GM19239 (cell line): ENCODE results near the gene MTSS2.

Source experiments
- DNase-seq: peaks from one replicate; pipeline ENCODE4 v3.0.0; 2011; ENCODE audit warnings: low spot score; ENCODE audit not compliant: insufficient read length
- FAIRE-seq: peaks from 2 replicates; lab custom pipeline; 2011; peaks lifted over from hg19 to GRCh38; lab: Jason Lieb, UNC

MTSS2 gene, protein sequence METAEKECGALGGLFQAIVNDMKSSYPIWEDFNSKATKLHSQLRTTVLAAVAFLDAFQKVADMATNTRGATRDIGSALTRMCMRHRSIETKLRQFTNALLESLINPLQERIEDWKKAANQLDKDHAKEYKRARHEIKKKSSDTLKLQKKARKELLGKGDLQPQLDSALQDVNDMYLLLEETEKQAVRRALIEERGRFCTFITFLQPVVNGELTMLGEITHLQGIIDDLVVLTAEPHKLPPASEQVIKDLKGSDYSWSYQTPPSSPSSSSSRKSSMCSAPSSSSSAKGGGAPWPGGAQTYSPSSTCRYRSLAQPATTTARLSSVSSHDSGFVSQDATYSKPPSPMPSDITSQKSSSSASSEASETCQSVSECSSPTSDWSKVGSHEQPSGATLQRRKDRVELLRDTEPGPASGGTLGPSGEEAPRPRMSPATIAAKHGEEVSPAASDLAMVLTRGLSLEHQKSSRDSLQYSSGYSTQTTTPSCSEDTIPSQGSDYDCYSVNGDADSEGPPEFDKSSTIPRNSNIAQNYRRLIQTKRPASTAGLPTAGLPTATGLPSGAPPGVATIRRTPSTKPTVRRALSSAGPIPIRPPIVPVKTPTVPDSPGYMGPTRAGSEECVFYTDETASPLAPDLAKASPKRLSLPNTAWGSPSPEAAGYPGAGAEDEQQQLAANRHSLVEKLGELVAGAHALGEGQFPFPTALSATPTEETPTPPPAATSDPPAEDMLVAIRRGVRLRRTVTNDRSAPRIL

DNA sequence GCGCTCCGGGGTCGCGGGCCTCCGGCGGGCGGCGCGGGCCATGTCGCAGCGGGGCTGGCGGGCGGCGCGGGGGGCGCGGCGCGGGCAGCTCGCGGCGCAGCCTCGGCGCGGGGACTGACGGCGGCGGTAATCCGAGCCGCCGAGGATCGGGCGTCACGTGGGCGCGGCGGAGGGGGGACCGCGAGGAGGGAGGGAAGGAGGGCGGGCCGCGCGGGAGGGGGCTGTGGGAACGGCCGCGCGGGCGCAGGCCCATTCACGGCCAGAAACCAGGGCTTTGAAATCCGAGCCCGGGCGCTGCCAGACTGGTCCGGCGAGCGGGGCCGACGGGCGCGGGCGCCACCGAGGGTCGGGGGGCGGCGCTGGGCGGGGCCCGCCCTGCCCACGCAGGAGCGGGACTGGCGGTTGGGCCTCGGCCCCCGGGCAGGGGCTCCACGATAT lies at the start of gene MTSS2:
MTSS2 (minus strand) TSS at position 116 of the 438 bp plus-strand sequence. CDS start 262 bp downstream, outside the sequence.
- DNase-seq (no peak), FAIRE-seq (no peak)

DNA sequence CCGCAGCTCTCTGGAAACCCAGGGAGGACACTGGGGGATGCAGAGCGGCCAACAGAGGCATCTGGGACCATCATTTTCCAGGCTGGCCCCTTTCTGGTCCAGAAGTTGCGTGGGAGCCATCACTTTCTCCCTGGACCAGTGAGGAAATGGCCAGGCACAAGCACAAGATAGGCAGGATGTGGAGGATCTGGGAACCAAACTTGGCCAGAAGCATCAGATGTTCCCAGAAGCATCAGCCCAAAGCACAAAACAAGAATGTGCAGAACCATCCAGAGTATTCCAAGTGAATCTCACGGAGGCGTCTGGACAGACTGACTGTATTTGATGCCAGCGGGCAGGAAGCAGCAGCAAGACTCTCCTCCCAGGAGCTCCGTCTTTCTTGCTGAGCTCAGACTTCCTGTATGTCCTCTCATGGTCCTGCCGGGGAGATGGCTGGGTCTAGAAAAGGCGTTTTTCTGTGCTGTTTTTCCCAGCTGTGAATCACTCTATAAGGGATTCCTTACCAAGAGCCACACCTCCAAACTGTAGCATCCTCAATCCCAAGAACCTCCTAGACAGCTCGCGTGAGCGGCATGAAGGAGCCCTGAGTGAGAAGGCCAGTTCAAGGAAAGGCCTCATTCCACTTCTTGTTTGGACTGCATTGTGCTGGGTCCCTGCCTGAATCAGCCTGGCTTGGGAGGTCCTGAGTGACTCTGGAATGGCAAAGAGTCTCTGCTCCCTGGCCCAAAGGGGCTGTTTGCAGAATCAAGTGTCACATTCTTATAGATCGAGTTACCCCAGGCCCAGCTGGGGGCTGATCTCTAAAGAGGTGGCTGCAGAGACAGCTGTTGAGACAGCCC lies 49.5 kb upstream of the MTSS2 start:
- DNase-seq (no peak), FAIRE-seq (no peak)

DNA sequence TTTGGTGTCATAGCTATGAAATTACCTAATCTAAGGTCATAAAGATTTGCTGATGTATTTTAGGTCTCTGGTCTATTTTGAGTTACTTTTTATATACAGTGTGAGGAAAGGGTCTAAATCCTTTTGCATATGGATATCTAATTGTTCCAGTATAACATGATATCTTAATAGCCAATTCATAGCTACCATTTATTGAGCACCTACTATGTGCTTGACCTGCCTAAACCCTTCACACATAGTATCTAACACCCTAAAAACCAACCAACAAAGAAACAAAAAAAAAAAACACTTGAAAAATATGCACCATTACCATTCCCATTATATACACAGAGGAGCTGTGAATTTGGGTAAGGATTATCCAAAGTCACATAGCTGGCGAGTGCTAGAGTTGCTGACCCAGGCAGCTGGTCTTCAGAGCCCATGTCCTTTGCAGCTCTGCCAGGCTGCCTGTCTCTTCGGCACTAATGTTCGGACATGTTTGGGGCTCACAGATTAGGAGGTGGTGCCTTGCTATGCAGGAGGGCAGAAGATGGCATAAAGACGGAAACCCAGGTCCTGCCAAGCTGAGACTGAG lies 48.8 kb upstream of the MTSS2 start:
- FAIRE-seq (no peak), DNase-seq (no peak)

DNA sequence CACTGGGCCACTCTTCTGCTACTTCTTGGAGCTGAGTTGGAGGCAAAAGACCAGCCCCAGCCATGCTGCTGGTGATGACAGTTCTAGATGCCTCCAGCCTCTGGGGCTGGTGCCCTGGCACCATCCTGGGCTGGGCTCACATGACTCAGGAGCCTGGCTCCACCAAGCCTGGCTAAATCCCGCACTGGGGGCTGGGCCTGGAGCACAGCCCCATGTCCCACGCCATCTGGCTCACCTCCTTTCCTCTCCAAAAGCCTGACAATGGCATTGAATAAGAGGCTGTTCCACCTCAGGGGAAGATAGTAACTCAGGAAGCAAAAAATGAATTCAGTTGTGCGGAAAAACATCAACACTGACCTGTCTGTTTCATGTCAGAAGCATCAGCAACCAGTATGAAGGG lies 45.1 kb upstream of the MTSS2 start:
- no peak for FAIRE-seq

DNA sequence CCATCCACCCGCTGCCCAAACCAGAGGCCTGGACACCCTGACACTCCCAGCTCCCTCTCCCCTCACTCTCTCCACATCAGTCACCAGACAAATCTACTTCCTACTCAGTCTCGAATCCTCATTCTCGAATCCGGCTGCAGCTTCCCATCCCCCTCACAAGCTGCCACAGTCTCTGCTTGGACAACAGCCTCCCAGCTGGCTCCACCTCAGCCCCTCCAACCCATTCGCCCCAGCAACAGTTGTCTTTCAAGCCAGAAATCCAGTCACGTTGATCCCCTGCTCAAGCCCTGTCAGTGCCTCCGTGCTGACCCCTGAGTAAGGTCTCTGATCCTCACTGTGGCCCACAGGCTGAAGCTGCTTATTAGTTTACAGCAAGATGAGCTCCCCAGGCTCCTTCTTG lies 44.2 kb upstream of the MTSS2 start:
- no peak for FAIRE-seq
- DNase-seq, result no peak

More for the DNA sequence above, 45.1 kb upstream of the MTSS2 start:
- no peak for DNase-seq

DNA sequence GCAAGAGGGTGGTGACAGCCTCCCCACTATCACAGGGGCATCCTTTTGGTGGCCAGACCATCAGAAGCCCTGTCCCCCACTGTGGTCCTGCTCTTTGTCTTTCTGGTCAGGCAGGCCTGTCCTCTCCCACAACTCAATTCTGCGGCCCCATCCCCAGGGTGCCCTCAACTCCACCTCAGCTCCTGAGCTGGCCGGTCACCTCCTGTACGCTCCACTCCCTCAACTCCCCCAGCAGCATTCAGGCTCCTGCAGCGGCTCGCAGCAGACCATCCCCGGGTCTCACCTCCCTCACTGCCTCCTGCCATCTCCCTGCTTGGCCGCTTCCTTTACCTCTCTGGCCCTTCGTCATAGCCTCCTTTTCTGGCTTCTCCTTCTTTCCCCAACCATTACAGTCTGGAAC lies 43.4 kb upstream of the MTSS2 start:
- FAIRE-seq (no peak), DNase-seq (no peak)

DNA sequence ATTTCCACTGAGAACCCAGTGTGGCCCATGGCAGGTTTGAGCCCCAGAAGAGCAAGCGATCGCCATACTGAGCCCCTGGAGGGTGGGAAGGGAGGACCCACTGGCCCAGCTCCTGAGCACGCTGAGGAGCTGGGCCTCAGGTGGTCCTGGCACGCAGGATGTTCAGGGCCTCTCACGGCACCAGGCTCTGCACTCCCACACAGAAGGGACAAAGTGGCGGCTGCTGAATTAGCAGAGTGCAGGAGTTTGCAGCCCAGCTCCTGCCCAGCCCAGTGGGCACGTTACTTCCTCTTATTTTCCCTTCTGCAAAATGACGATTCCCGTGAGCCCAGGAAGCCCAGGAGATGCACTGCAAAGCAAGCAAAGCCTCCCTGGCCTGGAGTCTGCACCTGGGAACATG lies 42.3 kb upstream of the MTSS2 start:
- no peak for FAIRE-seq

DNA sequence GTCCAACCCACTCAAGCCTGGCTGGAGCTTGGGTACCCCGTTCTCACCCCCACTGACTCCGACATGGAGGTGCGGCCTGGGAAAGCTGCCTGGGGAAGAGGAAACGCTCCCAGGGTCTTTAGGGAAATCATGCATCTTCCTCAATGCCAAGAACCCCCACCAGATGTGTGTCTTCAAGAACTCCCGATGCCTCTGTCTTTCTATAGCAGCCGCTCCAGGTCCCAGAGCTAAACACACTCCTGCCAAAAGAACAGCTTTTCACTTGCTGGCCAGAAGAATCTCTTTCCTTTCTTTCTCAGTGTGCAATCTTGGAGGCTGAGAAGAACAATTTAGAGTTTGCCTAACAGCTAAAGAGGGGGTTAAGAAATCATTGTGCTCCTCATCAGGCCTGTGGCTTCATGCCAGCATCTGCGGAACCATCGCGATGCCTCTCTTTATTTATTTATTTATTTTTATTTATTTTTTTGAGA lies 41.1 kb upstream of the MTSS2 start:
- FAIRE-seq (no peak), DNase-seq (no peak)

More for the DNA sequence above, 42.3 kb upstream of the MTSS2 start:
- no peak for DNase-seq

DNA sequence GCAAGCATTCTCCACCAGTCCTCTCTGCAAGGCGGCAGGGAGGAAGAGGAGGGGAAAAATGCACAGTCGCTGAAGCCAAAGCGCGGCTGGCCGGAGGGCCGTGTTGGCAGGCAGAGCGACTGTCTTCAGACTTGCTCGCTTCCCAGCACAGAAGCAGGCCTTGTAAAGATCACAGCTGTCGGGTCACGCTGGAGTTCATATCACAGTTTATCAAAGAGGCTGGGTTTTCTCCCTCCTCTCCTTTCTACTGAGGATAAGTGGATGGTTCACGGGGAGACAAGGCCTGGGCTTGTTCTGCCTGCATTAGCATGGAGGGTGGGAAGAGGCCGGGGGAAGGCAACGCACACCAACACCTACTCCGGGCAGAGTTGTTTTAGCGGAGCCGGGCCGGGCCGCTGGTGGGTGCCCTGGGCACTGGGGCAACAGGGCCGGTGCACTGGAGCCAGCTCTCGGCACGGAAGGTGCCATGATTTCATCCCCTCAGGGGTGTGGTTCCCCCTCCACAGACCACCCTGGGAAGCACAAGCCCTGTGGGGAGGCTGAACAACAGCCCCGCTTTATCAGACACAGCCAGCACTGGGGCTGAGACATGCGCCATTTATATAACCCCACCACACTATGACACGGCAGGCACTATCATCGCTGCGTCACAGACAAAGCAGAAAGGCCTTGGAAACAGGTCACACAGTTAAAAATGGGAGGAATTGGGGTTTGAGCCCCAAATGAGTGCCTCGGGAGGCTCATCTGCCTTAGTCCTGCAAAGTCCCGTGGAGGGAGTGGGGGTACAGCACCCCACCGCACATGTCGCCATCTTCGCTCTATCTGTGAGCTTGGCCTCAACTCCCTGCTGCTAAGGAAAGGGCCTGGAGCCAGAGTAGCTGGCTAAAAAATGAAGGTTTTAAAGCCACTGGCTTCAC lies 40.3 kb upstream of the MTSS2 start:
- FAIRE-seq, result no peak
- no peak for DNase-seq

DNA sequence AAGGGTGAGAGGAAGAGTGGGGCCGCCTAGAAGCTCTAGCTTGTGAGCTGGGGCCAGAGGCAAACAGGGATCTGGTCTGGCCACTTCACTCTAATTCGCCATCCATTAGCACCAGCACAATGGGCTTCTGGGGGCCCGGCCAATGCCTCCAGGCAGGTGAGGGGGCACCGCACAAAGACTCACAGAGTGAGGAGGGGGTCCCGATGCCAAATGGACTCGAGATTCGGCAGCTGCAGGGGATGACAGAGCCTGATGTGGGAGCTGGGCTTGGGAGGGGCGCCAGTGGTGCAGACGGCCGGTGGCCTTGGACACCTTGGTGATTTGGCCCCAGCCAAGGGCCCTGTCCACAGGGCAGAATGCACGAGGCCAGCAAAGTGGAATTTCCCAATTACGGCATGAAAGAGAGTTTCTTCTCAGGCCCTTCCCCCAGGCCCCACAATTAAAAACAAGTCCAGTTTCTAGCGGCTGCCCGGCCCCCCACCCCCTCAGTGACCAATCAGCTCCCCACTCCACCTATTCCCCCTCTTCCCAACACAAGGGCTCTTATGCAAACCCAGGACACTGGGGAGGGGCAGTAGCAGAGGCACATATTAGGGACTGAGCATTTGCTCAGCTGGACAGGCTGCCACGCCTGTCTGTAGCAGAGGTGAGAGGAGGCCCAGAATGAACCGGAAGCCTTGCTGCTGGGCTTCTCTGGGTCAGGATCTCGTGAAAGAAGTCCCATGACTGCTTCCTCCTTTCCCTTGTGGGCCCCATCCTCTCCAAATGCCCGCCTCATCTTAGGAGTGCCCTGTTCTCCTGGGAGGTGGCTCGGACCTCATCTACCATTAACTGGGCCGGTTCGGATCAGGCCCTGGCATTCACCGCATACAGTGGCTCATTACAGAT lies 39.4 kb upstream of the MTSS2 start:
- FAIRE-seq (no peak), DNase-seq (no peak)

DNA sequence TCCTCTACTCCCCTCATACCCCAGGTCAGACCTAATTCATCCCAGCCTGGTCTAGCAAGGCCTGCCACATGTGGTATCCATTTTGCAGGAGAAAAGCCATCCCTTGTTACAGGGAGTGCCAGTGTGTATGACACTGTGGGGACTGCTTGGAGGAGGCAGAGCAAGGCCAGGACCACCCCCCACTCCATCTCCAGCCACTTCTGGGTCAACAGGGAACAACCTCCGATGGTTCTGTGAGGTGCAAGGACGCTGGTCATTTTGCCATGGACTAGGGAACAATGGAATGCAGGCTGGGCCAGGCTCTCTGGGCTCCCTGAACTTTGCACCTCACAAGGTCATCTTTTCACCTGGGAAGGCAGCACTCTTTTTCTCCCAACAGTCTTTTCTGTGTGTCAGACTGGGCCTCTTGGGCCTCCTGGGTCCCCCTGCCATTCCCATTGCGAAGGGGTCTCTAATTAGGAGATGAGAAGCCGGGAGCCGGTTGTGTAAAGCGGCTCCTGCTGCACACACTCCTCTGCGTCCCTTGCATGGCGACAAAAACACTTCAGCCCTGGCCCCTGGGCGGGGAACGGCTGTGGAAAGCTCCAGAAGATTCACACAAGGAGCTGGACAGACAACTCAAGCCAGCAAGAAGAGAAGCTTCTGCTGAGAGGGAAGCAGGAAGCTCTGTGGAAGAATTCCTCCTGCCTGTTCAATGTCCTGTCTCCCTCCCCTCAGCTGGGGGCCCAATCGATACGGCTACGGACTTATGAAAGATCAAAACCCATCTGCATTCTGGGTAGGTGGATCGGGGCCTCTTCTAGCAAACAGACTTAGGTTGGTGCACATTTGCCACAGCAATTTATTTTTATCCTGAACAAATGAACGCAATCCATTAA lies 38.5 kb upstream of the MTSS2 start:
- no peak for DNase-seq
- FAIRE-seq, result no peak

DNA sequence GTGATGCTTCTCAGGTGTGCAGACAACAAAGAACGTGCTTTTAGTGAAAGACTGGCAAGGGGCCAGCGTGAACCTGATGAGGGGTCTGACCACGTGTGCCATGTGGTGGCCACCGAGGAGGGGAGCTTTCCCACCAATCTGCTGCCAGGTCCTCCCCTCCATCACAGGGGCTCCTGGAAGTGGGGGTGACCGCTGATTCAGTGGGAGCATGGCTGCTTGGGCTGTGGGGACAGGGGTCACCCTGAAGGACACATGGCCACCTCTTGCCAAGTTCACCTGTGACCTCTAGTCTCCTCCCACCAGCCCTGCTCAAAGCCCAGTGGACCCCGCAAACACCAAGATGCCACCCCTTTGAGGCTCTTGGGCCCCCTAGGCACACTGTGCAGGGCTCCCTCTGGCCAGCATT lies 37.9 kb upstream of the MTSS2 start:
- DNase-seq (no peak), FAIRE-seq (no peak)

DNA sequence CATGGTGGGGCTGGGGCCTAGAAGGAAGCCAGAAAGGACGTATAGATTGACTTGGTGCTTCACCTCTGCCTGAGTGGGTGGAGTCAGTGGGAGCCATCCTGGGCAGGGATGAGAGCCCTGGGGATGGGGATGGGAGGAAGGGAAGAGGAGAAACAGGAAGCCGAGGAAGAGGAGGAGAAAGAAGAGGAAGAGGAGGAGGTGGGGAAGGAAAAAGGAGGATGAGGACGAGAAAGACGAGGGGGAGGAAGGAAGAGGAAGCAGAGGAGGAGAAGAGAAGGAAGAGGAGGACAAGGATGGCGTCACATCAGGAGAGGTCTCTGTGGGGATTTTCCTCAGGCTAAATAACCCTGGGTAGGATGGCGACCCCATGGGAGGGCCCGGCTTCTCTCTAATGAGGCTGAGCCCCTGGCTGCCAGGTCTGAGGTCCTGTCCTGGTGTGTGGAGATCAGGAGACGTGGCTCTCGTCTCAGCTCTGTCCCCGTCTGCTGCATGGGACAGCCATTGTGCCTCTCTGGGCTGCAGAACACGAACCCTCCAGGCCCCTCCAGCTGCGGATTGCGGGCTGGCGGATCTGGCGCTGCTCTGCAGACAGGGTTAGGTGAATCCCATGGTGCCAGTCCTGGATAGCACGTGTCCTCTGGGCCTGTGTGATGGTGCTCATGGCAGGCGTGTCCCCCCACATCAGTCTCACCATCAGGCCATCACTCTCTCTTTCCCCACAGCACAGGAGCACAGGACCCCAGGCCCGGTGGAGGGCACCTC lies 35.5 kb upstream of the MTSS2 start:
- FAIRE-seq, result no peak
- DNase-seq, result no peak

DNA sequence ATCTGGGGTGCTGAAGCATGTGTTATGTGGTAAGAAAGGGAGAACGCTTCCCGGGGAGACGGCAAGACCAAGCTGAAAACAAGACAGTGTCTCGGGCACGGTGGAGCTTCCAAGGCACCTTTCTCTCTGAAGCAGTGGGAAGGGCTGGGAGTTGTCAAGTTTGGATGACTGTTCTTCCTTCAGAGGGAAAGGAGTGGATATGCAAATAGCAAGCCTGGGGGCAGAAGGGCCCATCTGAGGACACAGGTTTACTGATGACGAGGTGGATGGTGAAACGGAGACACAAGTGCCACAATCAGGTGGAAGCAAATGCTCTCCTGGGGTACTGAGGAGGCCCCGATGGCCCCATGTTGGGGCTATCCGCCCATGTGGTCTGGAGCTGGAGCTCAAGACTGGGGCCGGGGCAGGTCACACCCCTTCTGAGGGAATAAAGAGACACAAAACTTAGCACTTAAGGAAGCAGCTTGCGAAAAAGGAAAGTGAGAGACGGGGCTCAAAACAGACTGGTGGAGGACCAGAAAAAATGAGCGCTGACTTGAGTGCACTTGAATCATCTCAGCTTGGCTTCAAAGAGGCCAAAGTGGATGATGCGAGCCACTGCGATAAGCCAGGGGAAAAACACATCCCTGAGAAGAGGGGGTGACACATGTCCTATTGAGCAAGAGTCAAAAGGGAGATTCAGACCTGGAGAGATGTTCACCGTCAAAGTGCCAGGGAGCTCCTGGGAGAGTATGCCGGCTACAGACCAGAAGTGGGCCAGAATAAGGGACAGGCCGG lies 34.8 kb upstream of the MTSS2 start:
- DNase-seq, result no peak
- no peak for FAIRE-seq

DNA sequence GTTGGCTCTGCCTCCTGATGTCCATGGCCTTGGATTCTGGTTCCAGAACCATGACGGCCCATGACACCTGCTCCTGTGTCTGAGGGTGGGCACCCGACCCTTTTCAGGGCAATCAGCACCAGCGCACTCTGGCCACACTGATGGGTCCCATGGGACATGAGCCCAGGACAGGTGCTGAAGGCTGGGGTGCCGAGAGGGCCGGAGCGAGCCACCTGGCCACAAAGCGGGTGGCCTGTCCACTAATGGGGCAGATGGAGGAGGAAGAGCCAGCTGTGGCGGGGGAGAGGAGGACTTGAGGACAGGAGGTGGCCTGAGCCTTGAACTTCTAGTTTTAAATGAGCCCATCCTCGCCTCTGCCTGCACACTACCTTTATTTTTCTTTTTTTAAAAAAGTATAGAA lies 31.2 kb upstream of the MTSS2 start:
- FAIRE-seq (no peak), DNase-seq (no peak)

DNA sequence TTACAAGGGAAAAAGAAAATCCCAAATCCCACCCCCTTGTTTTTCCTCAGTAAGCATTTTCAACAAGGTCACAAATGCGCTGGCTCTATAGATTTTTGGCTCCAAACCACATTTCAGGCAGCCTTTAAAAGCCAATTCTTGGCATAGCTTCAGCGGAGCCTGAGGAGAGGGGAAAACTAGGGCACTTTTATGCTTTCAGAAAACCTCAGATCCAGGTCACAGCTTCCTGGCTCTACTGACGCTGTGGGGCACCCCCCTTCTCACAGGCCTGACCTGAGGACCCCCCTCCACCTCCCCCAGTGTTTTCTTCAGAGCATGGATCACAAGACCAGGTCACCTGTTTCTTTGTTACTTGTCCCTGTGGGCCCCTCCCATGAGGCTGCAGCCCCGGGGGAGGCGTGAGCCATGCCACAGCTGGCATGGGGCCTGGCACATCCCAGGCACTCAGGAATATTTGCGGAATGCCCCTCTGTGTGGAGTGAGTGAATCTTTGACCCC lies 30.1 kb upstream of the MTSS2 start:
- FAIRE-seq (no peak), DNase-seq (no peak)
